Thoracic aorta (tissue), 2 donors: ENCODE data around the gene TAF10. TPM values are rescaled to one million over a fixed set of nuclear protein-coding genes. Genes with fewer than 3 reads are reported as not detected.

Source experiments
- ATAC-seq: fragments of 150-250 bp; one replicate; pipeline ENCODE4 v1.8.0; 2017; ENCODE audit warnings: low read depth; ENCODE audit not compliant: insufficient number of reproducible peaks, low FRiP score
- DNase-seq: peaks from one replicate; pipeline ENCODE4 v3.0.0-alpha.2; 2020; ENCODE audit warnings: low spot score
- H3K27ac ChIP-seq, 2 donors: fragments of 200-600 bp; sonication (generic); 1 replicate in 1 of 2; 2 replicates in 1 of 2; pipeline ENCODE4 v1.5.1; 2016; ENCODE audit warnings: mild to moderate bottlenecking in 2 of 2, moderate library complexity in 2 of 2
- H3K27me3 ChIP-seq: fragments of 200-600 bp; sonication (generic); replicated peaks from 2 replicates; pipeline ENCODE4 v1.6.0; 2016; ENCODE audit warnings: mild to moderate bottlenecking; ENCODE audit not compliant: insufficient read depth
- H3K36me3 ChIP-seq: fragments of 200-600 bp; sonication (generic); one replicate; pipeline ENCODE4 v1.5.1; 2016
- H3K4me1 ChIP-seq, 2 donors: fragments of 200-600 bp; sonication (generic); 1 replicate in 1 of 2; 2 replicates in 1 of 2; pipeline versions ENCODE4 v1.5.1 to v1.6.0; 2016; ENCODE audit warnings: low read depth in 2 of 2, mild to moderate bottlenecking in 1 of 2; ENCODE audit not compliant: control insufficient read depth in 1 of 2
- H3K4me3 ChIP-seq: fragments of 200-600 bp; sonication (generic); 2 replicates; pipeline ENCODE4 v1.5.1; 2016; ENCODE audit warnings: mild to moderate bottlenecking
- H3K9me3 ChIP-seq: fragments of 200-600 bp; sonication (generic); 2 replicates; pipeline ENCODE4 v1.5.1; 2016
- total RNA-seq, 2 donors: library from RNA; depleted of rRNA; stranded (reverse); fragments of >200 nt; gene quantifications; one replicate each; pipeline versions ENCODE4 v1.1.0 to v1.2.3, GENCODE V29; 2016
- TF ChIP-seq, protein P1 (sequence below): fragments of 200-600 bp; sonication (generic); IDR thresholded peaks from one replicate; pipeline ENCODE4 v1.5.1; 2019; ENCODE audit warnings: antibody characterized with exemption

TAF10 gene
- total RNA-seq, 2 donors from 2014 or later: 39.5 to 40.0 TPM

DNA sequence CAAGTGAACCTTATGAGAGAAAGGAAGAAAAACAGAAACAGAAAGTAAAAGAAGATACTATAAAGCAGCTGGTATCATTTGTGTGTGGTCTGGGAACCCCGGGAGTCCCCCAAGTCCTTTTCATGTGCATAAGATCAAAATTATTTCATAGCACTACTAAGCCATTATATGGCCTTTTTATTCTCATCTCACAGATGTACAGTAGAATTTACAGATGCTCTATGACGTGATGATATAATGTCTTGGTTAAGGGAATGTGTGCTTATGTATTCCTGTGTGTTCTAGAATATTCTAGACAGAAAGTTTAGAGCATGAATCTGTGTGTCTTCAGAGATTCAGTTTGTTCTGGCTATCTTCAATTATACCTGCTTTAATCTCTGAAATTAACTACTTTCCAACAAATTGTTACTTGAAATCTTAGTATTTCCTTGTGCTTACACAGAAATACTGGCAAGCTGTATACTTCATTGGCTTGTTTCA, 15.8 kb upstream of the TAF10 start:
- ATAC-seq: no peak
- no peak overlapping the region for H3K27ac ChIP-seq
- no peak for DNase-seq
- H3K27me3 ChIP-seq: no peaks in the 10 kb centered on the region
- H3K4me1 ChIP-seq: no peaks in the 10 kb centered on the region
- H3K36me3 ChIP-seq: peaks cover 68% of the 10 kb centered on the region
- no peaks in the 10 kb centered on the region for H3K9me3 ChIP-seq
- no peak overlapping the region for H3K4me3 ChIP-seq
- TF ChIP-seq, protein P1, sequence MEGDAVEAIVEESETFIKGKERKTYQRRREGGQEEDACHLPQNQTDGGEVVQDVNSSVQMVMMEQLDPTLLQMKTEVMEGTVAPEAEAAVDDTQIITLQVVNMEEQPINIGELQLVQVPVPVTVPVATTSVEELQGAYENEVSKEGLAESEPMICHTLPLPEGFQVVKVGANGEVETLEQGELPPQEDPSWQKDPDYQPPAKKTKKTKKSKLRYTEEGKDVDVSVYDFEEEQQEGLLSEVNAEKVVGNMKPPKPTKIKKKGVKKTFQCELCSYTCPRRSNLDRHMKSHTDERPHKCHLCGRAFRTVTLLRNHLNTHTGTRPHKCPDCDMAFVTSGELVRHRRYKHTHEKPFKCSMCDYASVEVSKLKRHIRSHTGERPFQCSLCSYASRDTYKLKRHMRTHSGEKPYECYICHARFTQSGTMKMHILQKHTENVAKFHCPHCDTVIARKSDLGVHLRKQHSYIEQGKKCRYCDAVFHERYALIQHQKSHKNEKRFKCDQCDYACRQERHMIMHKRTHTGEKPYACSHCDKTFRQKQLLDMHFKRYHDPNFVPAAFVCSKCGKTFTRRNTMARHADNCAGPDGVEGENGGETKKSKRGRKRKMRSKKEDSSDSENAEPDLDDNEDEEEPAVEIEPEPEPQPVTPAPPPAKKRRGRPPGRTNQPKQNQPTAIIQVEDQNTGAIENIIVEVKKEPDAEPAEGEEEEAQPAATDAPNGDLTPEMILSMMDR: no peak

DNA sequence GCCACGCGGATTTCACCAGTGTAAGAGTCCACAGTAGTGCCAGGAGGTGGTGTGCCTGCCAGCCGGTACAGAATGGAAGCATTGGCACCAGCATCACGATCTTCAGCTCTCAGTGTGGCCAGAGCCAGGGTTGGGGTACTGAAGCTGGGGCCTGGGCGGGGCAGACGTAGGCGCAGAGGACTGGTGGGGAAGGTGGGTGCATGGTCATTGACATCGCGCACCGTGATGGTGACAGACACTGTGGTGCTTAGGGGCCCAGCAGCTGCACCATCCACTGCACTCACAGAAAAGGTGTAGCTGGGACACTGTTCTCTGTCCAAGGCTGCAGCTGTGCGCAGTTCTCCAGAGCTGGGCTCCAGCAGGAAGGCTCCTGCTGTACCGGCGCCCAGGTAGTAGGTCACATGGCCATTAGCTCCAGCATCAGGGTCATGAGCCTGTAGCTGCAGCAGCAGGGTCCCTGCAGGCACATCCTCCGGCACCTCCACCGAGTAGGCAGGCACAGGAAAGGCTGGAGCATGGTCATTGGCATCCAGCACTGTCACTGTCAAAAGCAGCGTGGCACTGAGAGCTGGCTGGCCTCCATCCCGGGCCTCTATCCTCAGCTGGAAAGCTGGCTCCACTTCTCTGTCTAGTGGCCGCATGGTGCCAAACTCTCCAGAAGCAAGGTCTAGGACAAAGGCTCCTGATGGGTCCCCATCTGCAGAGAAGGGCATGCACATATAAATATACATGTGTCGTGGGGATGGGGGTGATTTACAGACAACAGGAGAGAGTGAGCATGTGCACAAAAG, 15.2 kb upstream of the TAF10 start:
- Histone ChIP-seq H3K27ac (no peak overlapping the region), H3K36me3 (peaks cover 62% of the 10 kb centered on the region), H3K4me3 (no peak overlapping the region), H3K4me1 (no peaks in the 10 kb centered on the region), H3K9me3 (no peaks in the 10 kb centered on the region), H3K27me3 (no peaks in the 10 kb centered on the region)
- TF ChIP-seq, protein P1: no peak
- ATAC-seq (no peak), DNase-seq (no peak)

DNA sequence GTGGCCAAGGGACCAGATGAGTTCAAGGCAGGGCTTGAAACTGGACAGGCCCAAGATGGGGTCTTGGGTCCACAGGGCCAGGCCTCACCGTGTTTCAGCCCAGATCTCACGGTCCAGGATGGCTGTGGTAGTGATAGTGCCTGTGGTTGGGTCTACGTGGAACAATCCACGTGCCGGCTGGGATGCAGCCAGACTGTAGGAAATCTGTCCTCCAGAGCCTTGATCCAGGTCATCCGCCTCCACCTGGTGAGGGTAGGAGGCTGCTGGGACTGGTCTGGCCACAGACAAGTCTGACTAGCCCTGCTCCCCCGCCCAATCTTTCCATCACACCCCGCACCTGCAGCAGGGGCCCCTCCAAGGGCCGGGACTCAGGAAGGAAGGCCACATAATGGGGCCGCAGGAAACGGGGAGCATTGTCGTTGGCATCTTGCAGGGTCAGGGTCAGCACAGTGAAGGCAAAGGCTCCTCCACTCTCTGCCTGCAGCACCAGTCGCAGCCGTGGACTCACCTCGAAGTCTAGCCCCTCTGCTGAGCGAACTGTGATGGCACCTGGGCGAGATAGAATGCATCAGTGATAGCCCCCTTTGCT, 13.9 kb upstream of the TAF10 start:
- Histone ChIP-seq H3K4me1 (no peaks in the 10 kb centered on the region), H3K27me3 (no peaks in the 10 kb centered on the region), H3K4me3 (no peak overlapping the region), H3K9me3 (no peaks in the 10 kb centered on the region), H3K36me3 (peaks cover 55% of the 10 kb centered on the region), H3K27ac (no peak overlapping the region)
- TF ChIP-seq, protein P1: no peak
- DNase-seq (no peak), ATAC-seq (no peak)

- Histone ChIP-seq H3K27me3 (no peaks in the 10 kb centered on the region), H3K4me1 (no peaks in the 10 kb centered on the region), H3K27ac (no peak overlapping the region), H3K4me3 (no peak overlapping the region), H3K9me3 (no peaks in the 10 kb centered on the region), H3K36me3 (peaks cover 51% of the 10 kb centered on the region)
- TF ChIP-seq, protein P1: no peak
- no peak for ATAC-seq
- no peak for DNase-seq
These were observed 13.3 kb upstream of the TAF10 start for GRCh38 chr11:6625156-6625831.
